ENCODE results near the gene BFSP2. TPM values are rescaled to one million over a fixed set of nuclear protein-coding genes. Genes with fewer than 3 reads are reported as not detected.

The BFSP2 gene
- total and polyA plus RNA-seq, 2 donors (not counting 3 experiments of a cell fraction or from before 2014, with no cell fraction given) = not detected

GRCh38 chr3:133439563-133439962 is 39.7 kb downstream of the BFSP2 start:
- Histone ChIP-seq H3K9ac (replicated peaks; ENCODE audit: extremely low read depth, insufficient read depth, low read length) (no peak overlapping the region), H3K79me2 (ENCODE audit: control insufficient read depth, insufficient read depth, low read length) (no peaks in the 10 kb centered on the region), H4K20me1 (replicated peaks; ENCODE audit: control insufficient read depth, extremely low read depth, insufficient read depth, low read length) (no peaks in the 10 kb centered on the region), H3K27me3 (ENCODE audit: control insufficient read depth in 2 of 2, insufficient read depth in 2 of 2, low read length in 2 of 2) (peaks cover 0 to 4% of the 10 kb centered on the region in 2 experiments), H3K9me1 (replicated peaks; ENCODE audit: control insufficient read depth, extremely low read depth, insufficient read depth, low read length) (no peaks in the 10 kb centered on the region), H3K4me2 (ENCODE audit: insufficient read depth, low read length) (no peak overlapping the region), H3K36me3 (ENCODE audit: control insufficient read depth in 2 of 2, extremely low read depth in 1 of 2, insufficient read depth in 2 of 2, low read length in 2 of 2) (no peaks in the 10 kb centered on the region), H2AFZ (ENCODE audit: low read depth, low read length) (no peak overlapping the region), H3K4me1 (ENCODE audit: control insufficient read depth, extremely low read depth, insufficient read depth, low read length) (no peaks in the 10 kb centered on the region), H3K9me3 (replicated peaks; ENCODE audit: control insufficient read depth, insufficient read depth, low read length) (no peaks in the 10 kb centered on the region), H3K27ac (ENCODE audit: insufficient read depth, low read depth, low read length) (no peak overlapping the region), H3K4me3 (replicated peaks in 1 of 3; ENCODE audit: insufficient read depth in 1 of 3, low read depth in 1 of 3, low read length in 3 of 3) (no peak overlapping the region)
- ChIA-PET CTCF (interaction anchor here (1.4 kb wide), 1 partner anchor 15 kb away, joined by 3 read pairs; no protein-coding TSS in a partner anchor), POLR2A (no interaction called here)
- no TSS peak for BruUV-seq (replicated peaks)
- intact Hi-C loops (cut with micrococcal nuclease) = no loop called here
- dilution Hi-C loops (cut with MboI; ENCODE audit: extremely low pct_ligation_motif_present, low sequenced_read_pairs) = no loop called here
- FAIRE-seq = no peak
- no peak for TF ChIP-seq GATA2 (IDR thresholded peaks at IDR 0.05; ENCODE audit: insufficient read depth, insufficient read length, low read depth, low read length)
- no peak for TF ChIP-seq POLR2A (IDR thresholded peaks at IDR 0.05; ENCODE audit: low read depth, low read length)
- no peak for TF ChIP-seq CTCF (IDR thresholded peaks at IDR 0.05; ENCODE audit: extremely low read depth in 1 of 2, insufficient read depth in 1 of 2, low read depth in 1 of 2, low read length in 2 of 2)
- TF ChIP-seq EZH2 (IDR thresholded peaks at IDR 0.05; ENCODE audit: borderline replicate concordance, low read depth, low read length, severe bottlenecking) = no peak
- TF ChIP-seq MYC (IDR thresholded peaks at IDR 0.05; ENCODE audit: low read depth, low read length) = no peak
- TF ChIP-seq MAX (IDR thresholded peaks at IDR 0.05; ENCODE audit: insufficient read depth, insufficient read length) = no peak
- no peak for TF ChIP-seq JUN (IDR thresholded peaks at IDR 0.05; ENCODE audit: borderline replicate concordance, insufficient read depth, insufficient read length, low read depth)
- no peak for TF ChIP-seq POLR2AphosphoS5 (IDR thresholded peaks at IDR 0.05; ENCODE audit: insufficient read depth, low read depth, low read length)
- no peak for TF ChIP-seq FOS (IDR thresholded peaks at IDR 0.05; ENCODE audit: borderline replicate concordance, insufficient read depth, low read length)
- DNase-seq (ENCODE audit: low read depth, low spot score) = no peak
